Measurements from ENCODE around the gene RHOXF1.
"Not testable (repeated sequence)": the region's sequence is repeated elsewhere in the genome, so short reads cannot be mapped to it uniquely, and the experiment has no call there.

The RHOXF1 gene

GRCh38 chrX:120085553-120086185 lies 30.0 kb downstream of the RHOXF1 start:
- not testable (repeated sequence) for DNase-seq (ENCODE audit: low read depth)

GRCh38 chrX:120077590-120077989 lies 38.1 kb downstream of the RHOXF1 start, which contains the start of gene RHOXF2B:
RHOXF2B (minus strand) TSS chrX:120077690; CDS start chrX:120077552, 138 bp downstream.
- DNase-seq (ENCODE audit: low read depth), result not testable (repeated sequence)

- DNase-seq (ENCODE audit: low read depth), result not testable (repeated sequence)
These were observed 49.5 kb downstream of the RHOXF1 start for GRCh38 chrX:120066169-120066568.
